NCI-H1105 treated with DMSO at 0.1 percent for 48 hours (cell line): ENCODE data around the gene CD99.
"Not testable (repeated sequence)": the region's sequence is repeated elsewhere in the genome, so short reads cannot be mapped to it uniquely, and the experiment has no call there.

Experiments used
- DNase-seq: peaks from one replicate; lab custom pipeline; 2025; lab: John Stamatoyannopoulos, UW

The CD99 gene

GRCh38 chrX:2727264-2727663 lies 36.2 kb downstream of the CD99 start:
- DNase-seq = not testable (repeated sequence)

- DNase-seq = no peak
Observed at GRCh38 chrX:2732076-2732475, 41.0 kb downstream of the CD99 start.

- no peak for DNase-seq
Observed at GRCh38 chrX:2732649-2733048, 41.6 kb downstream of the CD99 start.

- no peak for DNase-seq
Observed at GRCh38 chrX:2733286-2733685, 42.2 kb downstream of the CD99 start.

GRCh38 chrX:2735270-2735669 lies 44.2 kb downstream of the CD99 start:
- DNase-seq = no peak

GRCh38 chrX:2740672-2741071 lies 49.6 kb downstream of the CD99 start:
- no peak for DNase-seq

- no peak for DNase-seq
Observed at GRCh38 chrX:2741386-2741785, 50.3 kb downstream of the CD99 start.

- not testable (repeated sequence) for DNase-seq
Observed at GRCh38 chrX:2746250-2746649, 55.2 kb downstream of the CD99 start.

- no peak for DNase-seq
Observed at GRCh38 chrX:2748171-2748814, 57.2 kb downstream of the CD99 start.

GRCh38 chrX:2748815-2749188 lies 57.7 kb downstream of the CD99 start:
- DNase-seq = no peak

- DNase-seq = no peak
Observed at GRCh38 chrX:2751291-2751690, 60.2 kb downstream of the CD99 start.

GRCh38 chrX:2751874-2752300 lies 60.8 kb downstream of the CD99 start, which contains the start of gene XG:
Gene XG (plus strand): TSS chrX:2752040. CDS start chrX:2752275, 235 bp downstream.
- not testable (repeated sequence) for DNase-seq

GRCh38 chrX:2752441-2752840 lies 61.3 kb downstream of the CD99 start:
- not testable (repeated sequence) for DNase-seq

- DNase-seq = not testable (repeated sequence)
Observed at GRCh38 chrX:2755163-2755715, 64.1 kb downstream of the CD99 start.

GRCh38 chrX:2756548-2756947 lies 65.5 kb downstream of the CD99 start:
- no peak for DNase-seq

GRCh38 chrX:2761246-2761645 lies 70.2 kb downstream of the CD99 start:
- no peak for DNase-seq

- not testable (repeated sequence) for DNase-seq
Observed at GRCh38 chrX:2762671-2763070, 71.6 kb downstream of the CD99 start.

- DNase-seq = not testable (repeated sequence)
Observed at GRCh38 chrX:2764766-2765548, 73.9 kb downstream of the CD99 start.

- DNase-seq = no peak
Observed at GRCh38 chrX:2765549-2765830, 74.4 kb downstream of the CD99 start.

- no peak for DNase-seq
Observed at GRCh38 chrX:2766906-2767305, 75.8 kb downstream of the CD99 start.

GRCh38 chrX:2767631-2768455 lies 76.7 kb downstream of the CD99 start:
- DNase-seq = no peak

GRCh38 chrX:2769615-2770014 lies 78.5 kb downstream of the CD99 start:
- DNase-seq = no peak
